ENCODE measurements around the gene ANKRD49.

DNA sequence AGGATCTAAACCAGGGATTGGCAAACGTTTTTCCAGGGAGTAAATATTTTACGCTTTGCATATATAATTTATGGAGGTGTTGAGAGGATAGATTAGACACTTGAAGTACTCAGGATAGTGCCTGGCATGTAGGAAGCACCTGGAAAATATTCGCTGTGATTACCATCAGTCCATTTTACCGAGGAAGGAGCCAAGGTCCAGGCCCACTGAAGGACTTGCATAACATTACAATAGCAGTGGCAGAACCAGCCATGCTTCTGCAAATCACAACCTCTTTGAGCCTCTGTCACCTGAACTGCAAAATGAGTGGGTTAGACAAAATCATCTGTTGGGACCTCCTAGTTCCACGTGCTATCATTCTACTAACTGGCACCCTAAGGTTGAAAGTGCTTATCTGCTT is 55.4 kb downstream of the ANKRD49 start:
- TF ChIP-seq, protein P1, sequence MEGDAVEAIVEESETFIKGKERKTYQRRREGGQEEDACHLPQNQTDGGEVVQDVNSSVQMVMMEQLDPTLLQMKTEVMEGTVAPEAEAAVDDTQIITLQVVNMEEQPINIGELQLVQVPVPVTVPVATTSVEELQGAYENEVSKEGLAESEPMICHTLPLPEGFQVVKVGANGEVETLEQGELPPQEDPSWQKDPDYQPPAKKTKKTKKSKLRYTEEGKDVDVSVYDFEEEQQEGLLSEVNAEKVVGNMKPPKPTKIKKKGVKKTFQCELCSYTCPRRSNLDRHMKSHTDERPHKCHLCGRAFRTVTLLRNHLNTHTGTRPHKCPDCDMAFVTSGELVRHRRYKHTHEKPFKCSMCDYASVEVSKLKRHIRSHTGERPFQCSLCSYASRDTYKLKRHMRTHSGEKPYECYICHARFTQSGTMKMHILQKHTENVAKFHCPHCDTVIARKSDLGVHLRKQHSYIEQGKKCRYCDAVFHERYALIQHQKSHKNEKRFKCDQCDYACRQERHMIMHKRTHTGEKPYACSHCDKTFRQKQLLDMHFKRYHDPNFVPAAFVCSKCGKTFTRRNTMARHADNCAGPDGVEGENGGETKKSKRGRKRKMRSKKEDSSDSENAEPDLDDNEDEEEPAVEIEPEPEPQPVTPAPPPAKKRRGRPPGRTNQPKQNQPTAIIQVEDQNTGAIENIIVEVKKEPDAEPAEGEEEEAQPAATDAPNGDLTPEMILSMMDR (IDR thresholded peaks at IDR 0.05), result no peak
- no peak for TF ChIP-seq POLR2AphosphoS5 (IDR thresholded peaks at IDR 0.05)
